WTC11 (cell line): Measurements from ENCODE around the gene CYP2A7. TPM values are rescaled to one million over a fixed set of nuclear protein-coding genes. Genes with fewer than 3 reads are reported as not detected.
"Not testable (repeated sequence)": the region's sequence is repeated elsewhere in the genome, so short reads cannot be mapped to it uniquely, and the experiment has no call there.

Source experiments
- ATAC-seq: fragments of 200-7000 bp; cut with Tn5 transposase; 2 replicates; pipeline ENCODE4 v1.10.0; 2021; ENCODE audit warnings: mild to moderate bottlenecking, moderate library complexity
- CTCF ChIA-PET: fragments of 300-600 bp; sonication (Branson Sonifier 250); formaldehyde crosslinking; loops from one replicate; lab custom pipeline; 2021; ENCODE audit warnings: antibody characterized with exemption; lab: Charles Lee
- POLR2A ChIA-PET: fragments of 350-600 bp; sonication (Branson Sonifier 250); formaldehyde crosslinking; loops from one replicate; lab custom pipeline; 2021; ENCODE audit warnings: antibody characterized with exemption; lab: Charles Lee
- DNase-seq: peaks from one replicate; pipeline ENCODE4 v3.0.0; 2021; ENCODE audit warnings: low spot score
- H3K27ac Mint-ChIP-seq: 2 replicates; pipeline ENCODE4 v1.8.0; 2021; ENCODE audit warnings: mixed read lengths
- H3K27me3 Mint-ChIP-seq: 2 replicates; pipeline ENCODE4 v1.8.0; 2021; ENCODE audit warnings: low read depth, mild to moderate bottlenecking, moderate library complexity, mixed read lengths
- H3K36me3 Mint-ChIP-seq: 2 replicates; pipeline ENCODE4 v1.8.0; 2021; ENCODE audit warnings: mixed read lengths
- H3K4me1 Mint-ChIP-seq: 2 replicates; pipeline ENCODE4 v1.8.0; 2022; ENCODE audit warnings: mixed read lengths
- H3K4me3 Mint-ChIP-seq: 2 replicates; pipeline ENCODE4 v1.8.0; 2021; ENCODE audit warnings: mild to moderate bottlenecking, moderate library complexity, mixed read lengths
- H3K9me3 Mint-ChIP-seq: 2 replicates; pipeline ENCODE4 v1.8.0; 2021; ENCODE audit warnings: mixed read lengths
- FOXK1 ChIP-seq: sonication (generic); formaldehyde crosslinking; IDR thresholded peaks from 2 replicates; pipeline ENCODE4 v1.8.0; 2022; ENCODE audit warnings: mild to moderate bottlenecking, moderate library complexity, missing genetic modification reagents
- GTF2I ChIP-seq: fragments of 250-450 bp; sonication (Bioruptor Pico); conservative IDR thresholded peaks from 2 replicates; pipeline ENCODE4 v1.4.0; 2021; ENCODE audit warnings: mild to moderate bottlenecking
- ZNF396 ChIP-seq: fragments of 250-450 bp; sonication (Bioruptor Pico); IDR thresholded peaks from 2 replicates; pipeline ENCODE4 v1.8.0; 2021; ENCODE audit warnings: mild to moderate bottlenecking, moderate library complexity, borderline replicate concordance
- total RNA-seq: library from RNA; stranded (reverse); gene quantifications from 3 replicates; pipeline ENCODE4 v1.2.3, GENCODE V29; 2021

The CYP2A7 gene
- total RNA-seq, 1 experiment from 2014 or later, result not detected

GRCh38 chr19:40827386-40828247, 54.4 kb downstream of the CYP2A7 start:
- no peak overlapping the region for H3K4me3 Mint-ChIP-seq
- ChIA-PET CTCF (interaction anchor here (0.6 to 2.3 kb wide), 2 partner anchors 8 to 190 kb away, joined by 3 to 9 read pairs; no protein-coding TSS in a partner anchor), POLR2A (no interaction called here)
- TF ChIP-seq FOXK1 (CRISPR knock-in tag) (no peak), GTF2I (CRISPR knock-in tag) (0 out of 2 replicates have a peak, but pooled peaks have one; percentile 25), ZNF396 (no peak)
- no peaks in the 10 kb centered on the region for H3K9me3 Mint-ChIP-seq
- peaks cover 5% of the 10 kb centered on the region for H3K27me3 Mint-ChIP-seq
- ATAC-seq (no peak), DNase-seq (no peak)
- 0 out of 2 replicates have a peak, but pooled peaks cover 3% of the 10 kb centered on the region for H3K4me1 Mint-ChIP-seq
- no peaks in the 10 kb centered on the region for H3K36me3 Mint-ChIP-seq
- no peak overlapping the region for H3K27ac Mint-ChIP-seq

- H3K9me3 Mint-ChIP-seq, POLR2A ChIA-PET, H3K27ac Mint-ChIP-seq, H3K4me3 Mint-ChIP-seq, ATAC-seq, H3K36me3 Mint-ChIP-seq, DNase-seq, H3K27me3 Mint-ChIP-seq, H3K4me1 Mint-ChIP-seq, CTCF ChIA-PET: not testable (repeated sequence)
Observed at GRCh38 chr19:40826699-40827385, 55.2 kb downstream of the CYP2A7 start.

- H3K4me3 Mint-ChIP-seq, H3K4me1 Mint-ChIP-seq, POLR2A ChIA-PET, H3K27ac Mint-ChIP-seq, H3K27me3 Mint-ChIP-seq, CTCF ChIA-PET, H3K36me3 Mint-ChIP-seq, DNase-seq, H3K9me3 Mint-ChIP-seq: not testable (repeated sequence)
- ATAC-seq, result peak; percentile 81
Observed at GRCh38 chr19:40826312-40826698, 55.7 kb downstream of the CYP2A7 start.

- H3K4me1 Mint-ChIP-seq, H3K27me3 Mint-ChIP-seq, CTCF ChIA-PET, DNase-seq, ATAC-seq, H3K4me3 Mint-ChIP-seq, H3K27ac Mint-ChIP-seq, POLR2A ChIA-PET, H3K36me3 Mint-ChIP-seq, H3K9me3 Mint-ChIP-seq: not testable (repeated sequence)
Observed at GRCh38 chr19:40825460-40826095, 56.5 kb downstream of the CYP2A7 start.

Other genes starting within 250 kb of the CYP2A7 start
- gene NUMBL, start 191.6 kb downstream of the CYP2A7 start, total RNA-seq, result 30.3 to 38.6 TPM (median 34.9 TPM) in 3 replicates
- 55.6 to 62.9 TPM (median 59.9 TPM) in 3 replicates for gene COQ8B, start 165.3 kb downstream of the CYP2A7 start, total RNA-seq
- 10.4 to 13.8 TPM (median 10.6 TPM) in 3 replicates for gene ITPKC, start 165.1 kb downstream of the CYP2A7 start, total RNA-seq
- gene ACTMAP, start 131.8 kb downstream of the CYP2A7 start, total RNA-seq, result 29.6 to 42.4 TPM (median 40.2 TPM) in 3 replicates
- gene SNRPA, start 131.0 kb downstream of the CYP2A7 start, total RNA-seq, result 215 to 227 TPM (median 218 TPM) in 3 replicates
- gene MIA, start 106.7 kb downstream of the CYP2A7 start, total RNA-seq, result not detected in 3 replicates
- 29.7 to 34.1 TPM (median 30.5 TPM) in 3 replicates for gene RAB4B, start 104.0 kb downstream of the CYP2A7 start, total RNA-seq
- 97.7 to 106 TPM (median 102 TPM) in 3 replicates for gene EGLN2, start 83.0 kb downstream of the CYP2A7 start, total RNA-seq
- gene CYP2A6, start 31.8 kb downstream of the CYP2A7 start, total RNA-seq, result 0.25 to 0.80 TPM (median 0.28 TPM) in 3 replicates
- gene CYP2B6, start 109.1 kb upstream of the CYP2A7 start, total RNA-seq, result 6.7 to 10.3 TPM (median 8.4 TPM) in 3 replicates
- gene CYP2A13, start 206.2 kb upstream of the CYP2A7 start, total RNA-seq, result 0.32 to 0.53 TPM (median 0.48 TPM) in 3 replicates
- 0.24 to 1.3 TPM (median 0.30 TPM) in 3 replicates for gene CYP2F1, start 232.2 kb upstream of the CYP2A7 start, total RNA-seq